Activated naive CD4-positive, alpha-beta T cell treated with anti-CD3 and anti-CD28 coated beads for 36 hours (primary cell): ENCODE results near the gene GOLGA6D. TPM values are rescaled to one million over a fixed set of nuclear protein-coding genes. Genes with fewer than 3 reads are reported as not detected.
"Not testable (repeated sequence)": the region's sequence is repeated elsewhere in the genome, so short reads cannot be mapped to it uniquely, and the experiment has no call there.

ENCODE experiments used
- CTCF ChIA-PET: fragments of 350-600 bp; sonication (Branson Sonifier 250); formaldehyde crosslinking; loops from one replicate; lab custom pipeline; 2021; ENCODE audit warnings: antibody characterized with exemption; lab: Charles Lee
- DNase-seq: peaks from one replicate; pipeline ENCODE4 v3.0.0-alpha.2; 2020
- H3K27ac Mint-ChIP-seq: one replicate; pipeline ENCODE4 v1.8.0; 2021; ENCODE audit warnings: mild to moderate bottlenecking, mixed read lengths
- H3K27me3 Mint-ChIP-seq: one replicate; pipeline ENCODE4 v1.8.0; 2021; ENCODE audit warnings: low read depth, mixed read lengths
- H3K36me3 Mint-ChIP-seq: one replicate; pipeline ENCODE4 v1.8.0; 2021; ENCODE audit warnings: low read depth, mixed read lengths
- H3K4me1 Mint-ChIP-seq: one replicate; pipeline ENCODE4 v1.8.0; 2021; ENCODE audit warnings: low read depth, mixed read lengths
- H3K4me3 Mint-ChIP-seq: one replicate; pipeline ENCODE4 v1.8.0; 2021; ENCODE audit warnings: mild to moderate bottlenecking, moderate library complexity, mixed read lengths
- H3K9me3 Mint-ChIP-seq: one replicate; pipeline ENCODE4 v1.8.0; 2021; ENCODE audit warnings: mixed read lengths
- intact Hi-C: fragments of 100-400 bp; cut with micrococcal nuclease; formaldehyde crosslinking; loops from one replicate; pipeline ENCODE4 v1.15.1; 2023
- total RNA-seq, 2 experiments: library from RNA; stranded (reverse); gene quantifications; one replicate each; pipeline ENCODE4 v1.2.3, GENCODE V29; 2021

Gene GOLGA6D
- total RNA-seq, 2 experiments from 2014 or later, result not detected

GRCh38 chr15:75325922-75326321 is 43.3 kb downstream of the GOLGA6D start:
- DNase-seq, result no peak
- intact Hi-C loops, result loop anchor here (10.0 kb wide), 1 partner anchor 91 kb away; no protein-coding TSS in a partner anchor
- Mint-ChIP-seq H3K27ac (no peak overlapping the region), H3K4me3 (no peak overlapping the region), H3K9me3 (no peaks in the 10 kb centered on the region), H3K4me1 (no peaks in the 10 kb centered on the region), H3K36me3 (no peaks in the 10 kb centered on the region), H3K27me3 (no peaks in the 10 kb centered on the region)
- CTCF ChIA-PET, result no interaction called here

- CTCF ChIA-PET, result interaction anchor here (0.5 to 1.0 kb wide), 2 partner anchors 41 to 208 kb away, joined by 3 read pairs; no protein-coding TSS in a partner anchor
- no peak for DNase-seq
- Mint-ChIP-seq H3K36me3 (no peaks in the 10 kb centered on the region), H3K27me3 (no peaks in the 10 kb centered on the region), H3K9me3 (no peaks in the 10 kb centered on the region), H3K27ac (no peak overlapping the region), H3K4me1 (no peaks in the 10 kb centered on the region), H3K4me3 (no peak overlapping the region)
- intact Hi-C loops, result loop anchor here (10.0 kb wide), 1 partner anchor 92 kb away; no protein-coding TSS in a partner anchor
Observed at GRCh38 chr15:75327005-75327404, 44.4 kb downstream of the GOLGA6D start.

- no peak for DNase-seq
- Mint-ChIP-seq H3K36me3 (no peaks in the 10 kb centered on the region), H3K9me3 (no peaks in the 10 kb centered on the region), H3K4me3 (no peak overlapping the region), H3K4me1 (no peaks in the 10 kb centered on the region), H3K27ac (no peak overlapping the region), H3K27me3 (no peaks in the 10 kb centered on the region)
- intact Hi-C loops, result loop anchor here (10.0 kb wide), 1 partner anchor 93 kb away; no protein-coding TSS in a partner anchor
- CTCF ChIA-PET, result interaction anchor here (0.5 kb wide), 1 partner anchor 207 kb away, joined by 3 read pairs; no protein-coding TSS in a partner anchor
Observed at GRCh38 chr15:75327491-75327890, 44.9 kb downstream of the GOLGA6D start.

- CTCF ChIA-PET, result interaction anchor here (0.6 kb wide), 2 partner anchors 127 to 342 kb away, joined by 3 to 5 read pairs; no protein-coding TSS in a partner anchor
- intact Hi-C loops, result loop anchor here (10.0 kb wide), 1 partner anchor 94 kb away; no protein-coding TSS in a partner anchor
- no peaks in the 10 kb centered on the region for H3K4me1 Mint-ChIP-seq
- H3K27ac Mint-ChIP-seq, result no peak overlapping the region
- no peak overlapping the region for H3K4me3 Mint-ChIP-seq
- no peak for DNase-seq
- H3K9me3 Mint-ChIP-seq, result no peaks in the 10 kb centered on the region
- no peaks in the 10 kb centered on the region for H3K36me3 Mint-ChIP-seq
- H3K27me3 Mint-ChIP-seq, result no peaks in the 10 kb centered on the region
Observed at GRCh38 chr15:75328493-75329314, 46.1 kb downstream of the GOLGA6D start.

DNA sequence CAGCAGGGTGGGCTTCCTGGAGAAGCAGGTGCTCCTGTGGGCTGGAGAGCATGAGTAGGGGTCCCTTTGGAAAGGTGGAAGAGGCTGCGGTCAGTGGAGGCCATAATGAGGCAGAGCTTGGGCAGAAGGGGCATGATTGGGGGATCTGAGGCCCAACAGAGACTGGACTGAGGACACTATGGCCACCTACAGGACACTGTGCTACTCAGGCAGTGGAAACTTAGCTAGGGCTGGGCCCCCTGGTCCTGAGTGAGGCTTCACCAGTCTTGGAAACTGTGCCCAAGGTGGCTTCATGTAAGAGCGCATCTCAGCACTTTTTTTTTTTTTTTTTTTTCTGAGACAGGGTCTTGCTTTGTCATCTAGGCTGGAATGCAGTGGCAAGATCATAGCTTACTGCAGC is 46.9 kb downstream of the GOLGA6D start:
- no peaks in the 10 kb centered on the region for H3K27me3 Mint-ChIP-seq
- H3K36me3 Mint-ChIP-seq, result no peaks in the 10 kb centered on the region
- CTCF ChIA-PET, result no interaction called here
- no peaks in the 10 kb centered on the region for H3K4me1 Mint-ChIP-seq
- H3K9me3 Mint-ChIP-seq, result no peaks in the 10 kb centered on the region
- no peak overlapping the region for H3K4me3 Mint-ChIP-seq
- no peak for DNase-seq
- H3K27ac Mint-ChIP-seq, result no peak overlapping the region
- intact Hi-C loops, result loop anchor here (10.0 kb wide), 1 partner anchor 95 kb away; no protein-coding TSS in a partner anchor

- not testable (repeated sequence) for DNase-seq, H3K4me3 Mint-ChIP-seq, H3K27me3 Mint-ChIP-seq, H3K36me3 Mint-ChIP-seq, H3K9me3 Mint-ChIP-seq, H3K27ac Mint-ChIP-seq
- CTCF ChIA-PET, result interaction anchor here (0.6 kb wide), 2 partner anchors 277 to 301 kb away, joined by 3 to 4 read pairs; no protein-coding TSS in a partner anchor
- peaks cover 17% of the 10 kb centered on the region for H3K4me1 Mint-ChIP-seq
- intact Hi-C loops, result loop anchor here (10.0 kb wide), 1 partner anchor 127 kb away; the partner anchor contains the start of gene C15orf39
Observed at GRCh38 chr15:75332093-75332492, 49.5 kb downstream of the GOLGA6D start.

- H3K4me3 Mint-ChIP-seq, H3K27me3 Mint-ChIP-seq, DNase-seq, H3K36me3 Mint-ChIP-seq, H3K9me3 Mint-ChIP-seq, CTCF ChIA-PET, H3K27ac Mint-ChIP-seq: not testable (repeated sequence)
- peaks cover 21% of the 10 kb centered on the region for H3K4me1 Mint-ChIP-seq
- intact Hi-C loops, result loop anchor here (10.0 kb wide), 1 partner anchor 129 kb away; the partner anchor contains the start of gene C15orf39
Observed at GRCh38 chr15:75333654-75334419, 51.2 kb downstream of the GOLGA6D start.

DNA sequence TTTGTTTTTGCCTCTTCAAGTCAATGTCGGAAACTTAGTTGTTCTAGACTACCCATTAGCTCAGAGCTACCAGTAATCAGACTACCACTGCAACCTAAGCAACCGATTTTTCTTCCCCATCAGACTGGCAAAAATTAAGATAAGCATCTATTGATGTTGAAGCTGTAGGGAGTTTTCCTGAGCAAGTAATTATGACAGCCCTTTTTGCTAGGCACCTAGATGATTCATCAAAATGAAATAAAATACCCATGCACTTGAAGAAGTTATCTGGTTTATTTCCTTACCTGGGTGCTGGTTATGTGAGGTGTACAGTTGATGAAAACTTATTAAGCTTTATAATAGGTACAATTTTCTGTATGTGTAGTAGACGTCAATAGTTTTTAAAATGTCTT is 52.7 kb downstream of the GOLGA6D start:
- Mint-ChIP-seq H3K27ac (no peak overlapping the region), H3K4me1 (peaks cover 21% of the 10 kb centered on the region), H3K4me3 (peak overlapping the region; percentile 97), H3K9me3 (no peaks in the 10 kb centered on the region), H3K36me3 (peaks cover 6% of the 10 kb centered on the region), H3K27me3 (no peaks in the 10 kb centered on the region)
- DNase-seq, result no peak
- intact Hi-C loops, result loop anchor here (10.0 kb wide), 1 partner anchor 131 kb away; the partner anchor contains the start of gene C15orf39
- CTCF ChIA-PET, result interaction anchor here (0.6 to 1.7 kb wide), 3 partner anchors 33 to 809 kb away, joined by 3 to 7 read pairs (median 3); partner anchors contain the start of gene MAN2C1

DNA sequence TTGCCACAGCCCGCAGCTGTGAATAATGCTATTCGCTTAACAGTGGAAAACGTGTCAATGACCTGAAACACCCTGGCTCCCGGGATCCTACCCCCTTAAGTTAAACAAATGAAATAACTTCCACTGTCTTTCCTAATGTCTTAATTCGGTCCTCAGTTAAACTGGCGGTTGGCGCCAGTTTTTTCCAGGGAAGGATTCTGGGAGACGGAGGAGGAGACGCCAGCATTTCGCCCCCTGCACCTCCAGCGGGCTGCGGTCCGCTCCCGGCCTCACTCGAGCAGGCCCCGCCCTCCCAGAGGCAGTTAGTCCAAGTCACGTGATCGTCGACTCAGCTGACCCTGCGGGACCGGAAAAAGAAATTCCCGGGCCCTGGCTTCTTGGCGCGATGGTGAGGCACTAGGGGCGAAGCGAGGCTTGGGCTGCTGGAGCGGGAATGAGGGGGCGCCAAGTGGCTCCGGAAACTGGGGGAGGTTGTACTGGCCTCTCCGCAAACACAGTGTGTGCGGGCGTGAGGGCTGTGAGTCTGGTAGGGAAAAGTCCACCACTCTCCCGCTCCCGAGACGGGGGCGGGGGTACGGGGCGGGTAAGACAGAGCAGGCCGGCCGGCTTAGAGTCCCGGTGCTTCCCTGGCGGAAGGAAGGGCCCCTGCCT is 53.2 kb downstream of the GOLGA6D start, which contains the start of gene COMMD4:
Gene COMMD4, plus strand, starts transcription at position 359 of the 651 bp plus-strand sequence. Its CDS starts 27 bp downstream, at position 386.
- peaks cover 6% of the 10 kb centered on the region for H3K36me3 Mint-ChIP-seq
- no peaks in the 10 kb centered on the region for H3K27me3 Mint-ChIP-seq
- DNase-seq, result peak; percentile 96
- H3K4me3 Mint-ChIP-seq, result peak within 1 kb of the TSS; percentile 97
- H3K9me3 Mint-ChIP-seq, result no peaks in the 10 kb centered on the region
- H3K4me1 Mint-ChIP-seq, result peaks cover 21% of the 10 kb centered on the region
- H3K27ac Mint-ChIP-seq, result peak within 1 kb of the TSS; percentile 81
- intact Hi-C loops, result loop anchor here (10.0 kb wide), 1 partner anchor 131 kb away; the partner anchor contains the start of gene C15orf39
- CTCF ChIA-PET, result interaction anchor here (0.6 to 1.7 kb wide), 3 partner anchors 32 to 47 kb away, joined by 3 to 7 read pairs (median 4); partner anchors contain the start of gene MAN2C1

DNA sequence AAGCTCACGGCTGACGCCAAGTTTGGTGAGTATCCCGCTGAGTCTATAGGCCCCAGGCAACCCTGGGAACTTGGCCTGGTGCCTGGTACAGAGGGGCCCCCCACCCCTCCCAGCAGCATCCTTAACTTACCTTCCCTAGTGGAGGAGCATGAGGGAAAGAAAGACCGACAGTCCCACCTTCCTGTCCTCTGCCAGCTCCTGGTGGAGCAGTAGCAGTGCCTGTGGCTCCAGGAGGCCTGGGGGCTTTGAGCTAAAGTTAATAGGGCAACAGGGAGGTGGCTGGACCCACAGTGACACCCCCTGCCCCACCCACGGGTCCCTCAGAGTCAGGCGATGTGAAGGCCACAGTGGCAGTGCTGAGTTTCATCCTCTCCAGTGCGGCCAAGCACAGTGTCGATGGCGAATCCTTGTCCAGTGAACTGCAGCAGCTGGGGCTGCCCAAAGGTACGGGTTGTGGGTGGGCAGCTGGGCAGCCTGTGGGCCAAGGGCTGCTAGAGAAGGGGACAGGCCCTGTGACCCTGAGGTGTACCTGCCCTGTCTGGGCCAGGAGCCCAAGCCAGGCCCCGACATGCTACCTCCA is 56.1 kb downstream of the GOLGA6D start:
- Mint-ChIP-seq H3K27ac (no peak overlapping the region), H3K9me3 (no peaks in the 10 kb centered on the region), H3K27me3 (no peaks in the 10 kb centered on the region), H3K4me1 (peaks cover 21% of the 10 kb centered on the region), H3K36me3 (peaks cover 6% of the 10 kb centered on the region), H3K4me3 (no peak overlapping the region)
- intact Hi-C loops, result loop anchor here (10.0 kb wide), 1 partner anchor 134 kb away; the partner anchor contains the start of gene C15orf39
- no peak for DNase-seq
- CTCF ChIA-PET, result interaction anchor here (1.5 kb wide), 1 partner anchor 29 kb away, joined by 4 read pairs; no protein-coding TSS in a partner anchor
